GM12873 (cell line): ENCODE measurements around the gene ERN1.

Source experiments
- TF ChIP-seq, protein P1 (sequence below): IDR thresholded peaks from 2 replicates; pipeline ENCODE4 v1.5.1; 2012; ENCODE audit warnings: low read depth, mild to moderate bottlenecking, moderate library complexity, low read length, control low read depth; ENCODE audit not compliant: insufficient read depth; ENCODE audit errors: missing control alignments

The ERN1 gene

DNA sequence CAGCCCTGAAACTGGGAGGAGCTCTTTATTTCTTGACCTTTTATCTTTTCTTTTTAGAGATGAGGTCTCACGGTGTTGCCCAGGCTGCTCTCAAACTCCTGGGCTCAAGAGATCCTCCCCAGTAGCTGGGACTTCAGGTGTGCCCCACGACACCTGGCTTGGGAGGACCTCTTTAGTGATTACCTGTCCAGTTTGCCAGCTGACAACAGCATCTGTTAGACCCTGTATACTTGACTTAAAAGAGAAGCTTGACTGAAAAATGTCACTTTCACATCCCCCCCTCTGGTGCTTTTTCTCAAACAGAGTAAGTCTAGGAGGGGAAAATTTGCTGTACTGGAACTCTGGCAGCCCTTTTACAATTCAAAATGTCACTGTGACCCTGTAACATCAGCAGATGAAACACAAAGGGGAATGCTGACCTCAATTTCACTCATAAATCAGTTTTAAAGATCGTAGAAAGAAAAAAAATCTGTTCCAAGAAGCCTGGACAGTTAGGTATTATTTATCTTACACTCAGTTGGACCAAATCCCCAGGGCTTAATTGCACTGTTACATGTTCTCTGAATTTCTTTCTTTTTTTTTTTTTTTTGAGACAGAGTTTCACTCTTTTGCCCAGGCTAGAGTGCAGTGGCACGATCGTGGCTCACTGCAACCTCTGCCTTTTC is 1.8 kb upstream of the ERN1 start:
- TF ChIP-seq, protein P1, sequence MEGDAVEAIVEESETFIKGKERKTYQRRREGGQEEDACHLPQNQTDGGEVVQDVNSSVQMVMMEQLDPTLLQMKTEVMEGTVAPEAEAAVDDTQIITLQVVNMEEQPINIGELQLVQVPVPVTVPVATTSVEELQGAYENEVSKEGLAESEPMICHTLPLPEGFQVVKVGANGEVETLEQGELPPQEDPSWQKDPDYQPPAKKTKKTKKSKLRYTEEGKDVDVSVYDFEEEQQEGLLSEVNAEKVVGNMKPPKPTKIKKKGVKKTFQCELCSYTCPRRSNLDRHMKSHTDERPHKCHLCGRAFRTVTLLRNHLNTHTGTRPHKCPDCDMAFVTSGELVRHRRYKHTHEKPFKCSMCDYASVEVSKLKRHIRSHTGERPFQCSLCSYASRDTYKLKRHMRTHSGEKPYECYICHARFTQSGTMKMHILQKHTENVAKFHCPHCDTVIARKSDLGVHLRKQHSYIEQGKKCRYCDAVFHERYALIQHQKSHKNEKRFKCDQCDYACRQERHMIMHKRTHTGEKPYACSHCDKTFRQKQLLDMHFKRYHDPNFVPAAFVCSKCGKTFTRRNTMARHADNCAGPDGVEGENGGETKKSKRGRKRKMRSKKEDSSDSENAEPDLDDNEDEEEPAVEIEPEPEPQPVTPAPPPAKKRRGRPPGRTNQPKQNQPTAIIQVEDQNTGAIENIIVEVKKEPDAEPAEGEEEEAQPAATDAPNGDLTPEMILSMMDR, result no peak

DNA sequence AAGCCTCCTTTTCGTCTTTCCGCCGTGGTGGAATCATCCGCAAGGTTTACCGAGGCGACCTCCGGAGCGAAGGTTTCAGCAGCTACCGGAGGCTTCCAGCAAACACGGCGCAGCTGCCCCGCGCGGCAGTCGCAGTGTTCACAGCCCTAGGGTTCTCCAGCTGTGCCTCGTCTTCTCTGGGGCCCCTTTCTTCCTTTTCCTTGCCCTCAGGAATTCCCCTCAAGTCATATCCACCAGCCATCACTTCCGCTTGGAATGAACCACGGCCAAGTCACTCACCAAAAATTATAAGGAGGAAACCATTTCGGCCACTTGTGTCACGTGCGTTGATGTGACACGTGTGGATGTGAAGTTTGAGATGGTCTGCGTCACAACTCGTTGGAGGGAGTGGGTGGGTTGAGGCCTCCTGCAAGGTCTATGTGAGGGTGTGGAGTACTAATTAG is 636 bp upstream of the ERN1 start:
- TF ChIP-seq, protein P1, result peak; percentile 15

DNA sequence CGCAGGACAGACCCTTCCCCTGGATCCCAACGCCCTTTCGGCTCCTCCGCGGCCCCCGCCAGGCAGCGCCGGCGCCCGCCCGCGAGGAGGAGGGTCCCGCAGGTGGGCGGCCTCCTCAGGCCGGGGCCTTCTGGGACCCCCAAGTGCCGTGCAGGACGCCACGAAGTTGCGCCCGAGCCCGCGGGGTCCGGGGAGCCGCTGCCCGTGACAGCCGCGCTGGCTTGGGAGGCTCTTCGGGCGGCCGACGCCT is 504 bp downstream of the ERN1 start:
- TF ChIP-seq, protein P1, result no peak

DNA sequence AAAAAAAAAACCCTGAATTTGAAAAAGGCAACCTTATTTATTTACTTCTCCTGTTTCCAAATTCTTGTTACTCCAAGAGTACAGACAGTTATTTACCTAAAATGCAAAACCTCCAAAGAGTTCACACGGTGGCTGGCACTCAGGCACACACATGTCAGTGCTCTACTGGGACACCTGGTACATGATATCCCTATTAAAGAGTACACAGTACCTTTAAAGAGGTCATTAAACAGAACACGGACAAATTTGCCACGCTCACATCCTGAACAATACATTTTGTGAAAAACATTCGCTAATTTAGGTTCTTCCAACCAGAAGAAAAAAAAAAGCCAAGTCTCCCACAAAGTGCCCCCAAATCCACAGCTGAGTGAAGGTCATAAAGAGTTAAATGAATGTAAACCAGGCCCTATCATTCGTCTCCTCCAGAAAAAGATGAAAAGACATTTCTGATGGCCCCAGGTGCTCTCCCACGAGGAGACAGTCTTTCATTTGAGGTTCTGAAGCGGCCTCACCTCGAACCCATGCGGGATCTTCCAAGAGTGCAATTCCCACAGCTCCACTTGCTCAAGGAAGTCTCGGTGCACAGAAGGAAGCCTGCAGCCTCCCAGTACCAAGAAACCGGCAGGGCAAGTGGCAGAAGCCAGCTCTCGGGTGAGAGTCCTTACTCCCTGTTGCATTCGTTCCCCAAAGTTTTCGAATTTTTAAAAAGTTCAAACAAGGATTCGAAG is 993 bp downstream of the ERN1 start:
- TF ChIP-seq, protein P1, result no peak

DNA sequence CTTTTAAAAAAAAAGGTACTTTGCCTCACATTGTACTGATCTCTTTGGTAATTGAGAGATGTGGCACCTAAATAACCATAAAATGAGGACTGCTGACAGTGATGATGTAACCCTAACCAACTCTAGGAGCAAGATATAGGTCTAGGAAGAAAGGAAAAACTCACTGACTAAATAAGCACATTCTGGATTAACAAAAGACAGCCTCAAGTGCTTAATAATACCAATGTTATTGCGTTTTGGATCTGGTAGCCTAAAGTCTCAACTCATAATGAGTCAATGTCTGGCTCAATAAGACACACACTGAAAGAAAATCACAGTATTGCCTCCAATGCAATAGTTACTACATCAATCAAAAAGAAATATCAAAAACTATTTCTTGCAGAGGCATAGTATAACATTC is 3.0 kb downstream of the ERN1 start:
- TF ChIP-seq, protein P1, result no peak

DNA sequence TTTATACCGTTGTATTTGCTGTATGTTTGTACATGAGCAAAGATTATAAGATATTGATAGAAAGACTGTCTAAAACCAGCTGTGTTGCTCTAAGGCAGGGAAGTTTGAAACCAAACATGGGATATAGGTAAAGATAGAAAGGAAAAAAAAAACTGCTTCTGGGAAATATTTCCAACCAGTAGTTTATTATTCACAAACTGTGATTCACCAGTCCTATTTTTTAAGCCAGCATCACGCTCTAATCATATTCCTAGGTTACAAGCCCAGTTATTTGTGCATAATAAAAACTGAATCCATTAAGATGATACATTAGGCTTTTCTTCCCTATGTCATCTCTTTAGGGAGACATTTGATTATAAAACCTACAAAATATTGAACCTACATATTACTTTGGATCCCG is 4.0 kb downstream of the ERN1 start:
- TF ChIP-seq, protein P1, result no peak

DNA sequence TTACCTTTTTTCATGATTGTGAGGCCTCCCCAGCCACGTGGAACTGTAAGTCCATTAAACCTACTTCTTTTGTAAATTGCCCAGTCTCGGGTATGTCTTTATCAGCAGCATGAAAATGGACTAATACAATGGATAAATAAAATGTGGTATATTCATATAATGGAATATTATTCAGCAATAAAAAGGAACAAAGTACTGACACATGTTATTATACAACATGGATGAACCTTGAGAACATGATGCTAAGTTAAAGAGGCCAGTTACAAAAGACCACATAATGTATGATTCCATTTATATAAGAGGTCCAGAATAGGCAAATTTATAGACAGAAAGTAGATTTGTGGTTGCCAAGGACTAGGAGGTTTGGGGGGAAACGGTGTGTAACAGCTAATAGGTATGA is 5.3 kb downstream of the ERN1 start:
- TF ChIP-seq, protein P1, result no peak
